Esophagus muscularis mucosa (tissue), 3 donors: Measurements from ENCODE around the gene SHKBP1.

Experiments used
- POLR2A ChIP-seq: fragments of 450-650 bp; IDR thresholded peaks from one replicate; pipeline ENCODE4 v1.6.1; 2017; ENCODE audit warnings: antibody characterized with exemption, moderate library complexity, mild to moderate bottlenecking, low read depth
- TF ChIP-seq, protein P1 (sequence below), 3 experiments: fragments of 200-600 bp in 2 of 3; fragments of 450-650 bp in 1 of 3; sonication (generic) in 2 of 3; IDR thresholded peaks; one replicate each; pipeline ENCODE4 v1.5.1; 2017 to 2019; ENCODE audit warnings: antibody characterized with exemption in 3 of 3, mild to moderate bottlenecking in 2 of 3, moderate library complexity in 1 of 3

DNA sequence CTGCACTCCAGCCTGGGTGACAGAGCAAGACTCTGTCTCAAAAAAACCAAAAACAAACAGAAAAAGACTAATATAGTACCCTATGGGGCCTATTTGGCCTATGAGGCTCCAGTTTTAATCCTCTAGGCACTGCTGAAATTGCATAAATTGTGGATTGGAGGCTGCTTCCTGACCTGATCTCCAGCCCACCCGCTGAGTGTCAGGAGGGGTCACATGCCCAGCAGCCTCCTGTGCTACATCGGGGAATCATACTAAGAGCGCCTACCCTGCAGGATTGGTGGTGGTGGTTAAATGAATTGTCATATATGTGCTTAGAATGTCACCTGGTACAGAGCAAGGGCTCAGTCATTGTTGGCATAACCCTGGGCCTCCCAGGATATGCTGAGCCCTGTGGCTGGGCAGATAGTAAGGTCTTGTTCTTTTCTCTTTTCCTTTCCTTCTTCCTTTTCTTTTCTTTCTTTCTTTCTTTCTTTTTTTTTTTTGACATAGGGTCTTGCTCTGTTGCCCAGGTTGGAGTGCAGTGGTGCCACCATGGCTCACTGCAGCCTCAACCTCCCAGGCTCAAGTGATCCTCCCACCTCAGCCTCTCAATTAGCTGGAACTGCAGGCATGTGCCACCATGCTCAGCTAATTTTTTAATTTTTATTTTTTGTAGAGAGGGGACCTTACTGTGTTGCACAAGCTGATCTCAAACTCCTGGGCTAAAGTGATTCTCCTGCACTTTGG lies 55.8 kb downstream of the SHKBP1 start:
- TF ChIP-seq, protein P1, sequence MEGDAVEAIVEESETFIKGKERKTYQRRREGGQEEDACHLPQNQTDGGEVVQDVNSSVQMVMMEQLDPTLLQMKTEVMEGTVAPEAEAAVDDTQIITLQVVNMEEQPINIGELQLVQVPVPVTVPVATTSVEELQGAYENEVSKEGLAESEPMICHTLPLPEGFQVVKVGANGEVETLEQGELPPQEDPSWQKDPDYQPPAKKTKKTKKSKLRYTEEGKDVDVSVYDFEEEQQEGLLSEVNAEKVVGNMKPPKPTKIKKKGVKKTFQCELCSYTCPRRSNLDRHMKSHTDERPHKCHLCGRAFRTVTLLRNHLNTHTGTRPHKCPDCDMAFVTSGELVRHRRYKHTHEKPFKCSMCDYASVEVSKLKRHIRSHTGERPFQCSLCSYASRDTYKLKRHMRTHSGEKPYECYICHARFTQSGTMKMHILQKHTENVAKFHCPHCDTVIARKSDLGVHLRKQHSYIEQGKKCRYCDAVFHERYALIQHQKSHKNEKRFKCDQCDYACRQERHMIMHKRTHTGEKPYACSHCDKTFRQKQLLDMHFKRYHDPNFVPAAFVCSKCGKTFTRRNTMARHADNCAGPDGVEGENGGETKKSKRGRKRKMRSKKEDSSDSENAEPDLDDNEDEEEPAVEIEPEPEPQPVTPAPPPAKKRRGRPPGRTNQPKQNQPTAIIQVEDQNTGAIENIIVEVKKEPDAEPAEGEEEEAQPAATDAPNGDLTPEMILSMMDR (IDR thresholded peaks at IDR 0.05): no peak
- no peak for TF ChIP-seq POLR2A
